Progenitor cell of endocrine pancreas (in vitro differentiated cells): ENCODE results near the gene PIP5K1C. TPM values are rescaled to one million over a fixed set of nuclear protein-coding genes. Genes with fewer than 3 reads are reported as not detected.

Experiments
- DNase-seq: peaks from one replicate; pipeline ENCODE4 v3.0.0; 2021; ENCODE audit warnings: low spot score; ENCODE audit not compliant: unreplicated experiment
- H3K27ac Mint-ChIP-seq: 2 replicates; pipeline ENCODE4 v1.8.0; 2021; ENCODE audit warnings: mild to moderate bottlenecking, moderate library complexity, mixed read lengths
- H3K27me3 Mint-ChIP-seq: 2 replicates; pipeline ENCODE4 v1.8.0; 2021; ENCODE audit warnings: mixed read lengths
- H3K36me3 Mint-ChIP-seq: 2 replicates; pipeline ENCODE4 v1.8.0; 2022; ENCODE audit warnings: mixed read lengths; ENCODE audit not compliant: insufficient read depth
- H3K4me1 Mint-ChIP-seq: 2 replicates; pipeline ENCODE4 v1.8.0; 2021; ENCODE audit warnings: low read depth, mixed read lengths
- H3K4me3 Mint-ChIP-seq: 2 replicates; pipeline ENCODE4 v1.8.0; 2021; ENCODE audit warnings: low read depth, mild to moderate bottlenecking, moderate library complexity, mixed read lengths
- H3K9me3 Mint-ChIP-seq: 2 replicates; pipeline ENCODE4 v1.8.0; 2021; ENCODE audit warnings: low read depth, mixed read lengths
- CTCF ChIP-seq: fragments of 200-600 bp; sonication (generic); IDR thresholded peaks from one replicate; pipeline ENCODE4 v1.5.0; 2021; ENCODE audit warnings: antibody characterized with exemption, mild to moderate bottlenecking; ENCODE audit not compliant: unreplicated experiment
- total RNA-seq: library from RNA; stranded (reverse); gene quantifications from 2 replicates; pipeline ENCODE4 v1.2.1, GENCODE V29; 2021

Gene PIP5K1C
- total RNA-seq, 1 donor from 2014 or later, result 51.7 TPM

- Mint-ChIP-seq H3K36me3 (no peaks in the 10 kb centered on the region), H3K9me3 (no peaks in the 10 kb centered on the region), H3K4me3 (no peak overlapping the region), H3K27ac (no peak overlapping the region), H3K4me1 (peaks cover 13% of the 10 kb centered on the region), H3K27me3 (no peaks in the 10 kb centered on the region)
- TF ChIP-seq CTCF, result no peak
- no peak for DNase-seq
These were observed 78.6 kb downstream of the PIP5K1C start for GRCh38 chr19:3621689-3622088.

- Mint-ChIP-seq H3K36me3 (no peaks in the 10 kb centered on the region), H3K9me3 (no peaks in the 10 kb centered on the region), H3K4me1 (peaks cover 8% of the 10 kb centered on the region), H3K27me3 (no peaks in the 10 kb centered on the region), H3K4me3 (no peak overlapping the region), H3K27ac (no peak overlapping the region)
- no peak for TF ChIP-seq CTCF
- DNase-seq, result no peak
These were observed 79.3 kb downstream of the PIP5K1C start for GRCh38 chr19:3620817-3621547.

- Mint-ChIP-seq H3K4me3 (no peak overlapping the region), H3K9me3 (no peaks in the 10 kb centered on the region), H3K27me3 (no peaks in the 10 kb centered on the region), H3K4me1 (peaks cover 4% of the 10 kb centered on the region), H3K36me3 (no peaks in the 10 kb centered on the region), H3K27ac (no peak overlapping the region)
- no peak for DNase-seq
- no peak for TF ChIP-seq CTCF
These were observed 80.0 kb downstream of the PIP5K1C start for GRCh38 chr19:3620145-3620816.

GRCh38 chr19:3619631-3620012 is 80.6 kb downstream of the PIP5K1C start:
- no peaks in the 10 kb centered on the region for H3K9me3 Mint-ChIP-seq
- no peak overlapping the region for H3K4me3 Mint-ChIP-seq
- no peak for TF ChIP-seq CTCF
- no peaks in the 10 kb centered on the region for H3K36me3 Mint-ChIP-seq
- H3K4me1 Mint-ChIP-seq, result peaks cover 1% of the 10 kb centered on the region
- H3K27me3 Mint-ChIP-seq, result no peaks in the 10 kb centered on the region
- DNase-seq, result no peak
- H3K27ac Mint-ChIP-seq, result no peak overlapping the region

GRCh38 chr19:3618811-3619630 is 81.2 kb downstream of the PIP5K1C start:
- no peak for DNase-seq
- TF ChIP-seq CTCF, result no peak
- Mint-ChIP-seq H3K27me3 (no peaks in the 10 kb centered on the region), H3K9me3 (no peaks in the 10 kb centered on the region), H3K36me3 (no peaks in the 10 kb centered on the region), H3K27ac (no peak overlapping the region), H3K4me1 (no peaks in the 10 kb centered on the region), H3K4me3 (no peak overlapping the region)
